HG02798 (cell line): ENCODE results near the gene EHMT1.

Experiments used
- ATAC-seq: cut with Tn5 transposase; IDR thresholded peaks from one replicate; pipeline ENCODE4 v1.9.1; 2021; ENCODE audit warnings: mild to moderate bottlenecking; ENCODE audit not compliant: unreplicated experiment, poor library complexity

EHMT1 gene

GRCh38 chr9:137642118-137642601, 23.4 kb downstream of the EHMT1 start:
- no peak for ATAC-seq

GRCh38 chr9:137642892-137643291, 24.1 kb downstream of the EHMT1 start:
- ATAC-seq: no peak

- ATAC-seq: no peak
These were observed 25.1 kb downstream of the EHMT1 start for GRCh38 chr9:137643921-137644320.

- no peak for ATAC-seq
These were observed 26.4 kb downstream of the EHMT1 start for GRCh38 chr9:137645211-137645610.

GRCh38 chr9:137646341-137646740, 27.5 kb downstream of the EHMT1 start:
- no peak for ATAC-seq

- no peak for ATAC-seq
These were observed 28.4 kb downstream of the EHMT1 start for GRCh38 chr9:137647096-137647714.

- no peak for ATAC-seq
These were observed 29.6 kb downstream of the EHMT1 start for GRCh38 chr9:137648396-137648795.

- no peak for ATAC-seq
These were observed 30.7 kb downstream of the EHMT1 start for GRCh38 chr9:137649553-137649952.

- no peak for ATAC-seq
These were observed 31.5 kb downstream of the EHMT1 start for GRCh38 chr9:137650259-137650658.

GRCh38 chr9:137650779-137651178, 32.0 kb downstream of the EHMT1 start:
- no peak for ATAC-seq

- no peak for ATAC-seq
These were observed 37.6 kb downstream of the EHMT1 start for GRCh38 chr9:137656416-137656815.

- no peak for ATAC-seq
These were observed 38.8 kb downstream of the EHMT1 start for GRCh38 chr9:137657606-137658005.

- no peak for ATAC-seq
These were observed 40.0 kb downstream of the EHMT1 start for GRCh38 chr9:137658781-137659180.

GRCh38 chr9:137660144-137660543, 41.3 kb downstream of the EHMT1 start:
- ATAC-seq: no peak

- ATAC-seq: no peak
These were observed 44.8 kb downstream of the EHMT1 start for GRCh38 chr9:137663584-137663983.

- no peak for ATAC-seq
These were observed 45.9 kb downstream of the EHMT1 start for GRCh38 chr9:137664676-137665075.

GRCh38 chr9:137665226-137665625, 46.4 kb downstream of the EHMT1 start:
- no peak for ATAC-seq

GRCh38 chr9:137665697-137666512, 47.1 kb downstream of the EHMT1 start:
- ATAC-seq: no peak

GRCh38 chr9:137666513-137666822, 47.7 kb downstream of the EHMT1 start:
- no peak for ATAC-seq

- ATAC-seq: no peak
These were observed 48.3 kb downstream of the EHMT1 start for GRCh38 chr9:137666955-137667670.

GRCh38 chr9:137668203-137668602, 49.4 kb downstream of the EHMT1 start:
- ATAC-seq: no peak
